GM18520 (cell line): Measurements from ENCODE around the gene IPO4.

Experiments
- ATAC-seq: cut with Tn5 transposase; IDR thresholded peaks from one replicate; pipeline ENCODE4 v1.9.1; 2021; ENCODE audit not compliant: unreplicated experiment

The IPO4 gene

DNA sequence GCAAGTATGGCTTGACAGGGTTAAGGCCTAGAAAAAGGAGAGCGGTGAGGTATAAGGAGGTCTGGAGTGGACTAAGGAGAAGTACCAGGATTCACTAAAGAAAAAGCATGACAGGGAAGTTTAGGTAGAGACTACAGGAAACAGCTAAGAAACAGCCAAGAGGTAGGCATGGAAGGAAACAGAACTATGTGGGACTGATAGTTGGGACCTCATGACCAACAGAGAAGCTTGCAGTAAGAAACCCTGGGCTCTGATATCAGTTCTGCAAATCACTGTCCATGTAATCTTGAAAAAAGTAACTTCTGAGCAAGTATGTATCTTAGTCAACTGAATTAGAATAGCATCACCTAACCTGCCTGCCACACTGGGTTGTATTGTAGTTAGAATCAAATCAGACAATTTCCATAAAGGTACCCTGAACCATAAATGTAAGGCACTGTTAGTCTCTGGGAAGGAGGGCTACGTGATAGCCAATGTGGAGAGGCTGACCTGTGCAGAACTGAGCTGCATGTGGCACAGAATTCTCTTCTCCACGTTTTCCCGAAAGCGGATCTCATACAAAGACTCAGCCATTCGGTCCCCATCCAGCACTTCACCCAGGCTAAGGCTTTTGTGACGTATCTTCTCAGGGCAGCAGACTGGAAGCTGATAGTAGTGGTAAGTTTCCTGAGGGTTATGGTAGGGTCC lies 5.7 kb upstream of the IPO4 start:
- ATAC-seq = no peak

DNA sequence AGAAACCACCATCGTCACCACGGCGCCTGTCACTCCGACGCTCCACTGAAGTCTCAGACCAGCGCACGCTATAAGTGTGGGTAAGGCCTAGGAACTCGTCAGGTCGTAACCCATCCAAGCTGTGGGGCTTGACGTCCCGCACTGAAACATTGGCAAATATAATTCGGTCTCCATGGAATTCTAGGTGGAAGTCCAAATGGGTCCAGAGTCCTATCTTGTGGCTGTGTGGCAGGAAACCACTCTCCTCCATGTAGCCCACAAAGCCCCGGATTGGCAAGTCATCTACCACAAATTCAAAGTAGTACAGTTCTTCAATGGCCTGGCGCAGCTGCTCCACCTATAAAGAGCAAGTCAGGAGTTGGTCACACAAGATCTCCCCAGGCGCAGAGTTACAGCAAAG lies 4.3 kb upstream of the IPO4 start:
- ATAC-seq = no peak

GRCh38 chr14:24190416-24190815 lies 1.8 kb upstream of the IPO4 start:
- ATAC-seq = no peak

GRCh38 chr14:24189460-24189859 lies 844 bp upstream of the IPO4 start:
- ATAC-seq = no peak

GRCh38 chr14:24189059-24189375 lies 401 bp upstream of the IPO4 start:
- no peak for ATAC-seq

DNA sequence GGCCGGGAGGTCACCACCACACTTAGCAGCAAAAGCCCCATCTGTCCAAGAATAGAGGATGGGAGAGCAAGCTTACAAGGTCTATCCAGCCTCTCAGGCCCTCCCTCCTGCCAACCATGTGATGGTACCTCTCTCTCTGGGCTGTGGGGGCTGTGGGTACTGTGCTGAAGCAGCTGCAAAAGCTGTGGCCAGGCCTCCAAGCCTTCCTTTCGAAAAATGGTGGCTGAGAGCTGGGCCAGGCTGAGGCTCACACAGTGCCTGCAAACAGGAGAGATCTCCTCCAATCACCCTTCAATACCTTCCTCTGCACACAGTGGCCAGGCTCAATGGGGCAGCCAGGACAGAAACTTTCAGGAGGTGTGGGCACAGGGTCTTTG lies 1.1 kb downstream of the IPO4 start:
- ATAC-seq = no peak

- ATAC-seq = no peak
These were observed 1.6 kb downstream of the IPO4 start for GRCh38 chr14:24186831-24187538.

DNA sequence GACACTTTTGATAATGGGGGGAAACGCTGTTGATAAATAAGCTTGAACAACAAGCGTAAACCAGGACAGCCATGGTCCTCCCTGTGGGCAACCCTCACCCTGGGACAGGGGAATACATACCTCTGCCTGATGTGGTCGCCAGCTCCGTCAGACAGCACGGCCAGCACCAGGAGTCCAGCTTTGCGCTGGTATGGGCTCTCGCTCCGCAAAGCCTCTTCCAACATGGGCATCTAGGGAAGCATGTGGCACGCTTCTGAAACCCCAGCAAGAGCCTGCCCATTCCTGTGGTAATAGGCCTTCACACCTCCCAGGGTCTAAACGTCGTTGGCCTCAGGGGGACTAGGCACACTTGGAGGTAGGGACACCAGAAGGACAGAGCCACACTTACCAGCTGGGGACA lies 2.9 kb downstream of the IPO4 start:
- no peak for ATAC-seq

DNA sequence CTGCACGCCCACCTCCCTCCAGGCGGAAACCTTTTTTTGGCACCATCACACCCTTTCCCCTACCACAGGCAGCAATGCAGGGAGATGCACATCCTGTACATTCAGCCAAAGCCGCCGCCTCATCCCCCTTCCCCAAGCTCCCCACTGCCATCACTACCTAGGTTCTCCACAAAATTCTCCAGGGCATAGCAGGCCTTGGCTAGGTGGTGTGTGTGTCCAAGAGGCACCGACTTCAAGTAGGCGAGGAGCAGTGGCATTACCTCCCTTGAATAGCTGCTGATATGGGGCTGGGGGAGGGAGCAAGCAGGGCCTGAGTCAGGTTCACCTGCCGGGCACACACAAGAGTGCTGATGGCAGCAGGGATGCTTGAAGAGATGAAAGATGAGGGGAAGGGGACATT lies 3.6 kb downstream of the IPO4 start:
- no peak for ATAC-seq

GRCh38 chr14:24184104-24184970 lies 4.3 kb downstream of the IPO4 start:
- no peak for ATAC-seq

- no peak for ATAC-seq
These were observed 5.6 kb downstream of the IPO4 start for GRCh38 chr14:24183014-24183481.

DNA sequence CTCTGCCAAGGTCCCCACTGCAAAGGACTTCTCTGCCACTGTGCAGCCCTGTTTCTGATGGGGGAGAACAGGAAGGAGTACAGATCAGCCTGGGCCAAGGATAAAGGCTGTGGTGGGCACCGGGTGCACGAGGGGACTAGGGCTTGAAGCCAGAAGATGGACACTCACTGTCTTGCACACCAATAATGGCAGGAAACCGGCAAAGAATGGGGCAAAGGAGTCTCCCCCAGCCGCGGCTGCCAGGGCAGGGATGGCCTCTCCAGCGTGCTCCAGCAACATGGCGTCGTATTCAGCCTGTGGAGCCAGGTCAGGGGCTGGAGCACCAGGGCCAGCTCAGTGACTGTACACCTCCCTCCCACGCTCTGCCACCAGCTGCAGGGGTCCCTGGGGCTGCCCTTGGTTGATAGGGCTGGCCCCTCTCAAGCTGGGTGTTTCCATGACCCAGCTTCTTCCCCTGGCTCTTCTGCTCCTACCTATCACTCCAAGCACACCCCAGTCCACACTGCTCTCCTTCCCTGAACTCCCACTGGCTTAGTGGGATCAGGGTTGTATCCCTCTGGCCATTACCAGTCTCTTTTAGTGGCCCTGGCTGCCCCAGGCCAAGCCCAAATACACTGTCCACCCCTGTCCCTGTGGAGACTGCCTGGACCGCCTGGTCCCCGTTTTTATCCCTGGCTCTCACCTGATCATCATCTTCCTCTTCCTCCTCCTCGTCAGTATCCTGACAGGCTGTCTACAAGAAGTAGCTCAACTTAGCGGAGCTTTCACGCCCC lies 6.3 kb downstream of the IPO4 start:
- no peak for ATAC-seq

GRCh38 chr14:24181371-24182077 lies 7.1 kb downstream of the IPO4 start:
- ATAC-seq = no peak

DNA sequence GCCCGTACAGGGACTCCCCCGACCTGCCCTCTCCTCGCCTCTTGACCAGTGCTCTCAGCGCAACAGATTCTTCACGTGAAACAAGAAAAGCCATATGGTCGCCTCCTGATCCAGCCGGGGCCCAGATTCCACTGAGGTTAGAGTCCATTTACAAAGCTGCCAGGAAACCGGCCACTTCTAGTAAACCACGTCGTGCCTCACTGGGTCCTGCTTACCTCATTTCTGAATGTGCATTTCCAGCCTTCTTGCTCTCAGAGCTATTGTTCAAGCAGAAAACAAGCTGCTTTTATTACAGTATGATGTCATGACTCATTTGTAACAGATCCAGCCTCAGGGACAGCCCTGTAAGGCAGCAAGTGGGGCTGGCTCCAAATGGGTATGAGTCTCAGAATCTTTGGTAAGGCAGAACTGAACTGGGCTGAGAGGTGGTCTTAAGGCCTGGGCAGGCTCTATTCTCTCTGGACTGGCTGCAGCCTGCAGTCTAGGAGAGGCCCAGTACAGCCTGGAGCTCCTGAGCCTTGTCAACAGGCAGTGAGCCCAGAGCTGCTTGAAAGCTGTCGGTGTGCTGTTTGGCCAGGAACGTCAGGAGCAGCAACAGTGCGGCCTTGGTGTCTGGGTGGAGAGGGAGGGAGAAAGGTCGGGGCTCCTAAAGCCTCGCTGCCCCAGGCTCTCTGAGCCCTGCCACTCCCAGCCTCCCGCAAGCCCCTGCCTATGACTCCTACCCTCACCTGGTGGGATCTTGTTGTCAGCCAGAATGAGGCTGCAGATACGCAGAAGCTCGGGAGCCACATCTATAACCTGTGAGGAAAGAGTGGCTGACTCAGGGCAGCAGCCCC lies 8.4 kb downstream of the IPO4 start:
- ATAC-seq = no peak

DNA sequence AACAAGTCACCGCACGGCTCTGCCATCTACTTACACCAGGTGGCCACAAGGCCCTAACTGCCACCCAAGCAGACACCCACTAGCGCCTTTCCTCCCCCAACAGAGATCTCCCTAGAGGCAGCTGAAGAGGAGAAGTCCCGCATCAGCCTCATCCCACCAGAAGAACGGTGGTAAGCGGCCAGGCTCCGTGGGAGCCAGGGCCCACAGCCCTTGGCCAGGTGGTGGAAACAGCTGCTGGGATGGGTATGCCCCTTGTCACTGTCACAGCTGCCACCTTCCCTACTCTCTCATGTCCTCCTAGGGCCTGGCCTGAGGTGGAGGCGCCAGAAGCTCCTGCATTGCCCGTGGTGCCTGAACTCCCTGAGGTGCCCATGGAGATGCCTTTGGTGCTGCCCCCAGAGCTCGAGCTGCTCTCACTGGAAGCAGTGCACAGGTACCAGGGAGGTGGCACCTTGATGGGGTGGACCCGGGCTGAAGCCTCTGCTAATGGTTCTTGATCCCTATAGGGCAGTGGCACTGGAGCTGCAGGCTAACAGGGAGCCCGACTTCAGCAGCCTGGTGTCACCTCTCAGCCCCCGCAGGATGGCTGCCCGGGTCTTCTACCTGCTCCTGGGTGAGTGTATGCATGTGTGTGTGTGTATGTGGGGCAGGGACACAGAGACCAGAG lies 9.2 kb downstream of the IPO4 start:
- ATAC-seq = no peak

GRCh38 chr14:24178399-24179178 lies 10.0 kb downstream of the IPO4 start:
- ATAC-seq = no peak

- no peak for ATAC-seq
These were observed 10.7 kb downstream of the IPO4 start for GRCh38 chr14:24177891-24178290.

DNA sequence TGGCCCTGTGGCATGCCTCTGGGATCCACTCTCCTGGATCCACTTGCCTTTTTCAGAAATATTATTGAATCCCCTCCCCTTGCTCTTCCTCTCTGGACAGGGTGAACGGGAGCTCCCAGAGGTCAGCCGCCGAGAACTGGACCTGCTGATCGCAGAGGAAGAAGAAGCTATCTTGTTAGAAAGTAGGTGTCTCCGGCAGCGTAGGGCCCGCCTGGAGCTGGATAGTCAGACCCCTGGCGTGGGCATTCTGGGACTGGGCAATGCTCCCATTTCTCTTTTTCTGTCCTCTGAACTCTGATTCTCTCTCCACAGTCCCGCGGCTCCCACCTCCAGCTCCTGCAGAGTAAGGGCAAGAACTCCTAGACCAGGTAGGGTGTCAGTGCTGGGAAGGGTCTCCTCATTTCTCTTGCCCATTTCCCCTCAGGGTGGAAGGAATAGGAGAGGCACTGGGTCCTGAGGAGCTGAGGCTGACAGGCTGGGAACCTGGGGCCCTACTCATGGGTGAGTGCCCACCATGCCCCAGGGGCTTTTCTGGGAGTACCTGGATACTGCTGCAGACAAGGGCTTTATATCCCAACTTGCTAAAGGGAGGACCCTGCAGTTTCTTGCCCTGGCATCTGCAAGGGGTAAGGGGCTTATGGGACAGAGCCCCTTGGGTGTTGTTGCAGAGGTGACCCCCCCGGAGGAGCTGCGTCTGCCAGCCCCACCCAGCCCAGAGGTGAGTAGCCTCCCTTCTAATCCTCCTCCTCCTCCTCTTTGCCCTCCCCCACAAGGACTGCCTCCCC lies 11.4 kb downstream of the IPO4 start:
- no peak for ATAC-seq
